BE2C (cell line): ENCODE data around the gene CRISPLD2.

Experiments used
- DNase-seq: peaks from one replicate; pipeline ENCODE4 v3.0.0-alpha.2; 2020
- H3K27me3 ChIP-seq: fragments of 250-450 bp; sonication (Bioruptor Pico); 2 replicates; pipeline ENCODE4 v1.5.1; 2020; ENCODE audit warnings: mild to moderate bottlenecking
- H3K36me3 ChIP-seq: fragments of 250-450 bp; sonication (Bioruptor Pico); 2 replicates; pipeline ENCODE4 v1.5.1; 2020; ENCODE audit warnings: mild to moderate bottlenecking
- H3K4me1 ChIP-seq: fragments of 250-450 bp; sonication (Bioruptor Pico); 2 replicates; pipeline ENCODE4 v1.5.1; 2020
- H3K4me3 ChIP-seq: 2 replicates; pipeline ENCODE4 v1.5.1; 2011; ENCODE audit warnings: low read depth, low read length
- H3K9me3 ChIP-seq: fragments of 250-450 bp; sonication (Bioruptor Pico); 2 replicates; pipeline ENCODE4 v1.5.1; 2020
- CTCF ChIP-seq: IDR thresholded peaks from 2 replicates; pipeline ENCODE4 v1.5.1; 2012; ENCODE audit warnings: mild to moderate bottlenecking, low read depth, low read length

The CRISPLD2 gene

GRCh38 chr16:84821728-84822689 is 2.2 kb downstream of the CRISPLD2 start:
- no peaks in the 10 kb centered on the region for H3K36me3 ChIP-seq
- DNase-seq: no peak
- no peaks in the 10 kb centered on the region for H3K27me3 ChIP-seq
- H3K4me1 ChIP-seq: peaks cover 8% of the 10 kb centered on the region
- TF ChIP-seq CTCF: no peak
- H3K9me3 ChIP-seq: no peaks in the 10 kb centered on the region
- no peak overlapping the region for H3K4me3 ChIP-seq

- Histone ChIP-seq H3K36me3 (no peaks in the 10 kb centered on the region), H3K9me3 (no peaks in the 10 kb centered on the region), H3K4me1 (peaks cover 16% of the 10 kb centered on the region), H3K27me3 (no peaks in the 10 kb centered on the region), H3K4me3 (no peak overlapping the region)
- no peak for TF ChIP-seq CTCF
- DNase-seq: no peak
Measured at GRCh38 chr16:84822990-84823389, 3.2 kb downstream of the CRISPLD2 start.

- DNase-seq: no peak
- Histone ChIP-seq H3K4me1 (peaks cover 16% of the 10 kb centered on the region), H3K4me3 (no peak overlapping the region), H3K27me3 (no peaks in the 10 kb centered on the region), H3K9me3 (no peaks in the 10 kb centered on the region), H3K36me3 (no peaks in the 10 kb centered on the region)
- TF ChIP-seq CTCF: no peak
Measured at GRCh38 chr16:84823484-84823883, 3.7 kb downstream of the CRISPLD2 start.

GRCh38 chr16:84823926-84824325 is 4.1 kb downstream of the CRISPLD2 start:
- DNase-seq: no peak
- no peaks in the 10 kb centered on the region for H3K27me3 ChIP-seq

GRCh38 chr16:84825896-84826557 is 6.2 kb downstream of the CRISPLD2 start:
- no peak overlapping the region for H3K4me3 ChIP-seq
- no peak for TF ChIP-seq CTCF
- H3K36me3 ChIP-seq: no peaks in the 10 kb centered on the region
- H3K9me3 ChIP-seq: no peaks in the 10 kb centered on the region
- no peak for DNase-seq
- peaks cover 12% of the 10 kb centered on the region for H3K4me1 ChIP-seq
- H3K27me3 ChIP-seq: no peaks in the 10 kb centered on the region

More at GRCh38 chr16:84823926-84824325, 4.1 kb downstream of the CRISPLD2 start:
- Histone ChIP-seq H3K4me3 (no peak overlapping the region), H3K36me3 (no peaks in the 10 kb centered on the region), H3K4me1 (peaks cover 16% of the 10 kb centered on the region), H3K9me3 (no peaks in the 10 kb centered on the region)
- no peak for TF ChIP-seq CTCF

- Histone ChIP-seq H3K36me3 (no peaks in the 10 kb centered on the region), H3K27me3 (no peaks in the 10 kb centered on the region), H3K9me3 (no peaks in the 10 kb centered on the region), H3K4me3 (no peak overlapping the region), H3K4me1 (peaks cover 12% of the 10 kb centered on the region)
- peak; percentile 65 for DNase-seq
- no peak for TF ChIP-seq CTCF
Measured at GRCh38 chr16:84826558-84826941, 6.8 kb downstream of the CRISPLD2 start.
